A673 (cell line): ENCODE results near the gene RNF19B.

Source experiments
- CTCF ChIP-seq: fragments of 300-800, 200-600 bp; sonication (generic); conservative IDR thresholded peaks from 2 replicates; pipeline ENCODE4 v1.5.1; 2017; ENCODE audit warnings: low read depth, mild to moderate bottlenecking, antibody characterized with exemption, low read length, moderate library complexity, mixed read lengths
- EZH2 ChIP-seq: fragments of 200-600 bp; sonication (generic); IDR thresholded peaks from 2 replicates; pipeline ENCODE4 v1.6.1; 2017; ENCODE audit warnings: borderline replicate concordance, low read depth, mild to moderate bottlenecking, mixed read lengths, antibody characterized with exemption, low read length; ENCODE audit not compliant: poor library complexity, severe bottlenecking

- TF ChIP-seq CTCF (no peak), EZH2 (no peak)
Observed at GRCh38 chr1:32890516-32891240, 73.9 kb downstream of the RNF19B start.
